ENCODE measurements around the gene OPN3. TPM values are rescaled to one million over a fixed set of nuclear protein-coding genes. Genes with fewer than 3 reads are reported as not detected.

The OPN3 gene
- total RNA-seq, 4 donors from 2014 or later = 9.5 to 48.1 (median 14.0) TPM

DNA sequence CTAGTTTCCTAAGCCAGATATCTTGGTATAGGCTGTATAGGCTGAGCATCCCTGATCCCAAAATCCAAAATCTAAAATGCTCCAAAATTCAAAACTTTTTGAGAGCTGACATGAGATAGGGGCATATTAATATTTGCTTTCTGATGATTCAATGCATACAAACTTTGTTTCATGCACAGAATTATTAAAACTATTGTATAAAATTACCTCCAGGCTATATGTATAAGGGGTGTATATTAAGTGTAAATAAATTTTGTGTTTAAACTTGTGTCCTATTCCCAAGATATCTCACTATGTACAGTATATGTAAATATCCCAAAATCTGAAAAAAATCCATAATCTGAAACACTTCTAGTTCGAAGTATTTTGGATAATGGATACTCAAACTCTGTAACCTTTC, 14.5 kb upstream of the OPN3 start:
- TF ChIP-seq, protein P1, sequence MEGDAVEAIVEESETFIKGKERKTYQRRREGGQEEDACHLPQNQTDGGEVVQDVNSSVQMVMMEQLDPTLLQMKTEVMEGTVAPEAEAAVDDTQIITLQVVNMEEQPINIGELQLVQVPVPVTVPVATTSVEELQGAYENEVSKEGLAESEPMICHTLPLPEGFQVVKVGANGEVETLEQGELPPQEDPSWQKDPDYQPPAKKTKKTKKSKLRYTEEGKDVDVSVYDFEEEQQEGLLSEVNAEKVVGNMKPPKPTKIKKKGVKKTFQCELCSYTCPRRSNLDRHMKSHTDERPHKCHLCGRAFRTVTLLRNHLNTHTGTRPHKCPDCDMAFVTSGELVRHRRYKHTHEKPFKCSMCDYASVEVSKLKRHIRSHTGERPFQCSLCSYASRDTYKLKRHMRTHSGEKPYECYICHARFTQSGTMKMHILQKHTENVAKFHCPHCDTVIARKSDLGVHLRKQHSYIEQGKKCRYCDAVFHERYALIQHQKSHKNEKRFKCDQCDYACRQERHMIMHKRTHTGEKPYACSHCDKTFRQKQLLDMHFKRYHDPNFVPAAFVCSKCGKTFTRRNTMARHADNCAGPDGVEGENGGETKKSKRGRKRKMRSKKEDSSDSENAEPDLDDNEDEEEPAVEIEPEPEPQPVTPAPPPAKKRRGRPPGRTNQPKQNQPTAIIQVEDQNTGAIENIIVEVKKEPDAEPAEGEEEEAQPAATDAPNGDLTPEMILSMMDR (IDR thresholded peaks at IDR 0.05; ENCODE audit: low read depth) = no peak

DNA sequence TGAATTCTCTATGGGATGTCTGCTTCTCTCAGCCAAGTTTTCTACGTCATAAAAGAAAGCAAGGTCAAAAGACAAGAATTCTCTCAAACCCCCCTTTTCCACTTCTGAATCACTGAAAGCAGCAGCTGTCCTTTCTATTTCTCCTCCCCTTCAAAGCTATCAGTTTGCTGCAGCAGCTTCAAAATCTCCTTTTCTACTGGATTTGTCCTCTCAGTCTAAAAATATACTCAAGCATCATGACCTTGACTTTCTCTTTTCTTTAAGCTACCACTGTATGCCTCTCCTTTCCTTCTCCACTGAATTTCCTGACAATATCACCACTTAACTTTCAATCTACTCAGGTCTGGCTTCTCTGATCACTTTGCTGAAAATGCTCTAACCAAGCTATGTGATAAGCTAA, 13.8 kb upstream of the OPN3 start:
- TF ChIP-seq, protein P1 (IDR thresholded peaks at IDR 0.05; ENCODE audit: low read depth) = no peak

DNA sequence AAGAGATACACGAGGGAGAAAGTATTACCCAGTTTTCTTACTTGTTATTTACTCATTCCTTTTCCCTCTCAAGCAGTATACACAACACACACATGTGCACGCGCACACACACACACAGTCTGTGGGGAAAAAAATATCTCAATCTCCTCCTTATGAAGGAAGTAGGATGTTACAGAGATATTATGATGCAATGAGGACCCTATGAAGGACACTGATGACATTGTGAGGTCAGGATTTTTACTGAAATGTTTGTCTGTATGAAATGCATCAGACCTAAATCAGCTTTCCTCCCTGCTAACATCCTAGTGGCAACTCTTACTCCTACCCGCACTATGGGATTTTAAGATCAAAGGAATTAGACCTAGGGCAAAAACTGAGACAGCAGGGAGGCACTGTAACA, 11.8 kb upstream of the OPN3 start, which contains the start of gene WDR64:
Gene WDR64, plus strand, starts transcription at position 270 of the 400 bp plus-strand sequence. CDS start 204 bp downstream, outside the sequence.
- TF ChIP-seq, protein P1 (IDR thresholded peaks at IDR 0.05; ENCODE audit: low read depth) = no peak

DNA sequence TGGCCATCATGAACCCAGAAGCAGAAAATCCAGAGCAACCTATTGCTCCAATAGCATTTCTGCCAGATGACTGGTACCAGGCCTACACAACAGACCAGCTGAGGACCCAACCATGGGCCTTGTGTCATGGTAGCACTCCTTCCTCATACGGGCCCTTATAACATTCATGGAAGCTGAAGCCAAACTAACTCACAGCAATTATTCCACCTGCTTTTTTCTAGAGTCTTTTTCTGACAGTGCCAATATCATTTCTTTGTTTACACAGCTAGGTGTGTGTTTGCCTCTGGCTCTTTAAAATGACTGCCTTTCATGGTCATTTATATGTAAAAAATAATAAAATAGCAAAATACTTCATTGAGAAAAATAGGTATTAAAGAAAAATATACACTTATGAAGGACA, 8.0 kb upstream of the OPN3 start:
- TF ChIP-seq, protein P1 (IDR thresholded peaks at IDR 0.05; ENCODE audit: low read depth) = no peak

DNA sequence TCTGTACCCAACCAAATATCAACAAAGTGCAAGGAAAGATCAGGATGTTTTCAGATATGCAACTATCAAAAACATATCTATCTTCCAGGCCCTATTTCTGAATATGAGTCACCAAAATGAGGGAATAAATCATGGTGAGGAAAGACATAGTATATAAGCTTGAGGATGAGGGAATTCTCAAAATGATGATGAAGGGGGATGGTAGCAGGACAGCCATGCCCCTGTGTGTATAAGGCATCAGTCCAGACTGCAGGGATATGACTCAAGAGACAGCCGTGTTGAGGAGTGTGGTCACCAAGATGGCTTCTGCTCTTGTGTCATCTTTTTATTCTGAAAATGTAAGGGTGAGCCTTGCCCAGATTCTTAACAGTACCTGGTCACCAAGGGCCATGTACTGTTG, 7.5 kb upstream of the OPN3 start:
- TF ChIP-seq, protein P1 (IDR thresholded peaks at IDR 0.05; ENCODE audit: low read depth) = no peak

DNA sequence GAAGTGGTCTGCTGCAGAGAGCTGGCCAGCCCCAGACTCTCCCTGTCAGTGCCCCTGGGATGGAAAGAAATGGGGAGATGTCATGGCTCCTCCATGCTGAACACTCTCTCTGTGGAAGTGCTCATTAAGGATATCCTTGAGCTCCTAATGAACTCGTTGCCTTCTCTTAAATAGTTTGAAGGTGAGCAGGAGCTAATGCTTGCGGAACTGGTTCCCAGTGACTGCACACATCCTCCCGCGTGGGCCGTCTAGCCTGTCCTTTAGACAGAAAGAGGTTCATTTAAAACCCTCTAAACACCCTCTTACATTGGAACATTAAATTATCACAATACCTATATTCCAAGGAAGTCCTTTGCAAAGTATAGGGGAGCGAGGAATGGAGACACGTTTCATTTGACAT, 6.0 kb upstream of the OPN3 start:
- TF ChIP-seq, protein P1 (IDR thresholded peaks at IDR 0.05; ENCODE audit: low read depth) = no peak

DNA sequence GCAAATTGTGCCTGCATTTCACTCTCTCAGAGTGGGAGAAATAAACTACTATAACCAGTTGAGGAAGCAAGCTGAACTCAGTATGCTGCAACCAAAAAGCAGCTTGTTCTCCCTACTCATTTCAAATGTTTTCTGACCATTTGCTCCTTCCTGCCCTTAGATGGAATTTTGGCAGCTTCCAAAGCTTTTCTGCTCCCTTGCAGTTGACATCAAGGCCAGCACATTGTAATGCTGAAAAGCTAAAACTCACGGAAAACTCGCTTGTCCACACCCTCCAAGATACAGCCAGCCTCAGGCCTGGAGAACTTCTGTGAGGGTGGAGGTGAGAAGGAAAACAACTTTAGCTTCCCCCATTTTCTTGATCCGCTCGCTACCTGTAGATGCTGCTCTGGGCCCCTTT, 5.0 kb upstream of the OPN3 start:
- TF ChIP-seq, protein P1 (IDR thresholded peaks at IDR 0.05; ENCODE audit: low read depth) = no peak

Data from subcutaneous adipose tissue (tissue), 4 donors.